Measurements from ENCODE around the gene SPC24.
A peak's percentile ranks its signal among the peaks of the same experiment; 100 is the strongest.

SPC24 gene, protein sequence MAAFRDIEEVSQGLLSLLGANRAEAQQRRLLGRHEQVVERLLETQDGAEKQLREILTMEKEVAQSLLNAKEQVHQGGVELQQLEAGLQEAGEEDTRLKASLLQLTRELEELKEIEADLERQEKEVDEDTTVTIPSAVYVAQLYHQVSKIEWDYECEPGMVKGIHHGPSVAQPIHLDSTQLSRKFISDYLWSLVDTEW

DNA sequence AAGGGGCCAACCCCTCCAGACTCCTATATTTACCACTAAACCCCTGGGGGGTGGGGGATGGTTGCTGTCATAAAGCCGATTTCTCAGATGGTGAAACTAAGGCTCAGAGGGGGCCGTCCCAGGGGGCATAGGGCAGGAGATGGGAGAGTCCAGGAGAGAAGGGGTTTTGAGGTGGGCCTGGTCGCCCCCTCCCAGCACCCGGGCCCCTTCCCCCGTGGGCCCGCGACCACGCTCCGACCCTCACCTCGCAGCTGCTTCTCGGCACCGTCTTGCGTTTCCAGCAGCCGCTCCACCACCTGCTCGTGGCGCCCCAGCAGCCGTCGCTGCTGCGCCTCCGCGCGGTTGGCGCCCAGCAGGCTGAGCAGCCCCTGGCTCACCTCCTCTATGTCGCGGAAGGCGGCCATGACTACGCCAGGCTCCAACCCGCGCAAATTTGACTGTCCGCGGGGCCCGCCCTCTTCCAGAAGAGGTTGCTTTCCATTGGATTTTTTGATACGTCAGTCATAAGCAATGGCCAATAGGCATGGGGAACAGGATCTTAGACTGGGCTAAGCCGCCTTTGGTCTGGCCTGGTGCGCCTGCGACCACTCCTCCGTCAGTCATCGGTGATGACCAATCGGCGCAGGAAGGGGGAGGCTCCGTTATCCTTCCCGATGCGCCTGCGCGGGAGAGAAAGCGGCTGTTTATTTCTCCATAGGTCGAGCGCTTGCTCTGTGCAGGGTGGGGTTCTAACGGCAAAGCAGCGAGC, at the start of gene SPC24:
Gene SPC24 (minus strand): TSS at position 410 of the 748 bp plus-strand sequence. CDS start 6 bp downstream, at position 404.
- peak; percentile 79 to 90 for DNase-seq (ENCODE audit: low read depth in 2 of 2)

DNA sequence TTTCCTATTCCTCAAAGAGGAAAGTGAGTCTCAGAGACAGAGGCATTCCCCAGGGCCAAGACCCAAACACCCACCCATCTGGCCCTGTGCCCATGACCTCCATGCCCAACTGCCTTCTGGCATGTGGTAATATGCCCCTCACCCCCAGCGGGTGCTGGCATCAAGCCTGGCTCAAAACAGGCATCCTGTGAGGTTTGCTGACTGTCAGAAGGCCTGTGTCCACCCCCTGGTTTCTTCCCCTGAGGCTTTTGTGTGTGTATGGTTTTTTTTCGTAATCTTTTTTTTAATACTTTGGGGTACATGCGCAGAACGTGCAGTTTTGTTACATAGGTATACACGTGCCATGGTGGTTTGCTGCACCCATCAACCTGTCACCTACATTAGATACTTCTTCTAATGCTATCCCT, 49.4 kb upstream of the SPC24 start:
- DNase-seq (ENCODE audit: low read depth in 2 of 2), result no peak

DNA sequence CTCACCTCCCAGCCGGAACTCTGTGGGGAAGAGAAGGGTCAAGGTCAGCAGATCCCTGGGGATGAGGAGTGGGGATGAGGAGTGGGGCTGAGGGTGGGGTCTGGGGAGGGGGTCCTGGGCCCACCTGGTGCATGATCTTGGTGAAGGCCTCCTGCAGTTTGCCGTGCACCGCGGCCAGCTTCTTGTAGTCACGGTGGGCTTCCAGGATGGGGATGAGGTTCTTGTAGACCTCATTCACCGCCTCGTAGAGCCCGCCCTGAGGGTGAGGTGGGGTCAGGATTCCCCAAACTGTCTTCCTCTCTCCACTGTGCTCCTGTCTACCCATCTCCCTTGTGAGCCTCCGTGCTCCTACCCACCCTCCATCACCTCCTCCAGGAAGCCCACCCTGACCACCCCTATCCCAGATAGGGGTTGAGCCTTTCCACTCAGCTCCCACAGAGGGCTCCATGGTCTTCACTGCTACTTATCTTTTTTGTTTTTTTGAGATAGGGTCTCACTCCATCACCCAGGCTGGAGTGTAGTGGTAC, 48.6 kb upstream of the SPC24 start:
- DNase-seq (ENCODE audit: low read depth in 2 of 2), result no peak

DNA sequence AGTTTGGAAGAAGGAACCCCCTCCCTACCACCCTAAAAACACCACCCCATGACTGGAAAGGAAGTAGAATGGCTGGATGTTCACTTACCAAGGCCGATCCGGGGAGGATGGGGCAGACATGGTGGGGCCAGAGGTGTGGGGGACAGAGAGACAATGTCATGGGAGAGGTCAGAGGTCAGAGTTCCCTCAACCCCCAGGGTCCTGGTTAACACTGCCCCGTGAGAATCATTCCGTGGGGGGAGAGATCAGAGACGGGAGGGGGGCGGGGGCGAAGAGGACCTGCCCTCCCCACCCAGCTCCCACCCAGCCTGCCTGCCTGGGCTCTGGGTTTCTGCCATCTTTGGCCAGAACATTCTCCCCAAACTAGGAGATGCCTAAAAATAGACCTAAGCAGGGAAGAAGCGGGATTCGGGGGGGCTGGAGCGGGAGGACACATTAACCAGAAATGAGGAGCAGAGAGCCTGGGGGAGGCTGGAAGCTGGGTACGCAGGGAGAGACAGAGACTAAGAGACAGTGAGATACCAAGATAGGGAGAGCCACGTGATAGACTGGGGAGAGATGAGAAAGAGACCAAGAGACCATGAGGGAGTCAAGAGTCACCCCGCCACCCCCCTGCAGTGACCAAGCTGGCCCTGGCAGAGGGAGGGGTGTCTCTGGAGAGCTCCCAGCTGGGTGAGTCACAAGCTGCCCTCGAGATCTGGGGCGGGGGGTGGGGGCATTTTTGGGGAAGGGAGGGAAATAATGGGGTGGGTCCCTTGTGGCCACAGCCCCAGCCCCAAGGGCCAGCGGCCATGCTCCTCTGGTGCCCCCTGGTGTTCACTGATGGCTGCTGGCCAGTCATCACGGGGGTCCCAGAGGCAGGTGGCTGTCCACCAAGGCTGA, 47.9 kb upstream of the SPC24 start:
- DNase-seq (ENCODE audit: low read depth in 2 of 2), result peak in 1 of 2 experiments; percentile 25

DNA sequence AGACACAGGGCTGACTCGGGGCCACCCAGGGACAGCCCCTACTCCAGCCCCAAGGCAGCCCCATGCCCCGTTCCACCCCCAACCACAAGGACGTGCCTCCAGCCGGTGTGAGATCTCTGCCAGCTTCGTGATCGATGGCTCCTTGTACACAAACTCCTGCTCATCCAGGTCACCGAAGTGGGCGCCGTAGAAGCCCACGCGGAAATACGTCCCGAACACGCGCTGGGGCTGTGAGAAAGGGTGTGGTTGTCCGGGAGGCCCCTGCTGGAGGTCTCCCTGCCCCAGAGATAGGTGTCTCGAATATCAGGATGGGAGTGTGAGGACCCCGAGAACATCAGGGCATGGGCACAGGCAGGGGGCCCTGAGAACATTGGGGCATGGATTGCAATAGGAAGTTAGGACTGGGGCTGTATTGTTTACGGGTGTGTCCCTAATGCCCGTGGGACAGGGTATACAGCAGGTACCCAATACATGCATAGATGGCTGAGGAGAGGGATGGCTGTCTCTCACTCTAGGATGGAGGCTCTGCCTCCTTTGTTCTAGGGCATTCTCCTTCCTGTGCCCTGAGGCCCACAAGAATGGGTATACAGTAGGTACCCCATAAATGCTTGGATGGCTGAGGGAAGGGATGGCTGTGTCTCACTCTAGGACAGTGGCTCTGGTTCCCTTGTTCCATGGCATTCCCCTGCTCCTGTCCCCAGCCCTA, 47.1 kb upstream of the SPC24 start:
- no peak for DNase-seq (ENCODE audit: low read depth in 2 of 2)

DNA sequence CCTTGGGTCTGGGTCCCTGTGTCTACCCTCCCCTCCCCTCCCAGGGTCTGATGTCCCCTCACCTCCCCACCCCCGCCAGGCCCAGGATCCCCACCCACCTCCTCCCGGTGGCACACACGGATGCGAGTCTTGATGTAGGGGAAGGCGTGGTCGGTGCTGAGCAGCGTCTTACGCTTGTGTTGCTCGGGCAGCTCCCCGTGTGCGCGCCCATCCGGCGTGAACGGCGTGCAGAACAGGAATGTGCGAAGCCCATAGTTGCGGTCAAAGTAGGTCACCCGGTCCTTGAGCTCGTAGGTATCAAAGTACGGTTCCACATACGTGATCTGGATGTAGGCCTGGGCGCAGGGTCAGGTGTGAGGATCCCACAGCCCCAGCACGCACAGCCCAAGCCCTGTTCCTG, 46.2 kb upstream of the SPC24 start:
- DNase-seq (ENCODE audit: low read depth in 2 of 2), result no peak

DNA sequence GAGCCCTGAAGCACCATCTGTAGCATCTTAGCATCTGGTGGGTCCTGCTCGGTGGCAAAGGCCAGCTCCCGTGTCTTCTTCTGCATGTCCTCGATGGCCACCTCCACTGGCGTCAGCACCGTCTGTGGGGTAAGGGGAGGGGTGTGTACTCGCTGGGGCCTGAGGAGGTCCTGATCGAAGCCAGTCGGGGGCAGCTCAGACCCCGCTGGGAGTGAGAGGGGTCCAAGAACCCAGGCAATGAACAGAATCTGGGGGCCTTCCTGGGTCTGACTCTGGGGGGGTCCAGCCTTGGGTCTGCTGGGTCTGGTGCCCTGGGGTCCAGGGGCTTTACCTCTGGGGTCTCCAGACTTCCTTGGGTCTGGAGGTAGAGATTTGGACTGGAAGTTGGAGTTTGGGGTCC, 45.3 kb upstream of the SPC24 start:
- DNase-seq (ENCODE audit: low read depth in 2 of 2), result no peak

DNA sequence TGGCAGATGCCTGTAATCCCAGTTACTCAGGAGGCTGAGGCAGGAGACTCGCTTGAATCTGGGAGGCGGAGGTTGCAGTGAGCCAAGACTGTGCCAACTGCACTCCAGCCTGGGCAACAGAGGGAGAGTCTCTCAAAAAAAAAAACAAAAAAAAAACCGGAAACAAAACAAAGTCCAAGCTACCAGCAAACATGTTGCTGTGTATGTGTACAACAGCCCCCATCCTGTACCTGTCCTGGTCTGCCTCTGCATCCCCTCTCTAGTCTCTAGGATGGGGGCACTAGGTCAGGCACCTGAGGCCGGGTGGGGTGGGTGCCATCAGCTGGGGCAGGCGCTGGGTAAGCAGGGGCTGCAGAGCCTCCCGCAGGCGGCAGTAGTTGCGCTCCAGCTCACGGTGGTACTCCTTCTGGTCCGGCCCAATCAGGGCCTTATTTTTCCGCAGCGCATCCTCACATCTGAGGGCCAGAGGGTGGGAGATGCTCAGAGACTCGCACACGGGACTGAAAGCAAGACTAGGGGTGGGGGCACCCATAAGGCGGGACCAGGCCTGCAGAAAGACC, 44.5 kb upstream of the SPC24 start:
- DNase-seq (ENCODE audit: low read depth in 2 of 2), result no peak

DNA sequence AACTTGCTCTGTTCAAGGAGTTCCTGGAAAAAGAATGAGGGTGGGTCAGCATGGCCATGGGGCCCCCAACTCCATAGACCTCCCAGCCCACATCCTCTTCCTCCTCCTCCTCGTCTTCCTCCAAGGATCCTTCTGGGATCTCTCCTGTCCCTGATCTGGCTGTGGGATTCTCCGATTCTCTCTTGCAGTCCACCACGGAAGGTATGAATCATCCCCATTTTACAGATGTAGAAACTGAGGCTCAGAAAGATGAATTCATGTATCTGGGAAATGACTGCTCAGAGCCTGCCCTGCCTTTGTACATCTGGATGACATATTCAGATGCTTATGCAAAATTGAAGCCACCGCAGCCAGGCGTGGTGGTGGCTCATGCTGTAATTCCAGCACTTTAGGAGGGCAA, 43.9 kb upstream of the SPC24 start:
- DNase-seq (ENCODE audit: low read depth in 2 of 2), result no peak

DNA sequence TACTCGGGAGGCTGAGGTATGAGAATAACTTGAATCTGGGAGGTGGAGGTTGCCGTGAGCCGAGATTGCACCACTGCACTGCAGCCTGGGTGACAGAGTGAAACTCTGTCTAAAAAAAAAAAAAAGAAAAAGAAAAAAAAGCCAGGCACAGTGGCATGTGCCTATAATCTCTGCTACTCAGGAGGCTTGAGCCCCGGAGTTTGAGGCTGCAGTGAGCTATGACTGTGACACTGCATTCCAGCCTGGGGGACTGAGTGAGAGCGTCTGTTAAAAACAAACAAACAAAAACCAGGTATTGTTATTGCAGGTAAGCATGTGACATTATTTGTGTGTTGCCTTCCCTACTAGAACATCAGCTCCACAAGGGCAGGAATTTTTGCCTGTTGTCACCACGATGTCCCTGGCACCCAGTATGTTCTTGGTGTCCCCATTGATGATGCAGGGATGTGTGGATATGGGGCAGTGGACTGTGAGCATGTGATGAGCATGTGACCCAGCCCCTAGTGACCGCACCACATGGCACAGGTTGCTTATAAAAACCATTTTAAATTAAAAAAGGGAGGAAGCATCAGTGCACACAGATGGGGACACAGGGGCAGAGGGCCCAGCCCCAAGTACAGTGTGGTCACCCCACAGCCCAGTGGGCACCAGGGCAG, 43.3 kb upstream of the SPC24 start:
- no peak for DNase-seq (ENCODE audit: low read depth in 2 of 2)

DNA sequence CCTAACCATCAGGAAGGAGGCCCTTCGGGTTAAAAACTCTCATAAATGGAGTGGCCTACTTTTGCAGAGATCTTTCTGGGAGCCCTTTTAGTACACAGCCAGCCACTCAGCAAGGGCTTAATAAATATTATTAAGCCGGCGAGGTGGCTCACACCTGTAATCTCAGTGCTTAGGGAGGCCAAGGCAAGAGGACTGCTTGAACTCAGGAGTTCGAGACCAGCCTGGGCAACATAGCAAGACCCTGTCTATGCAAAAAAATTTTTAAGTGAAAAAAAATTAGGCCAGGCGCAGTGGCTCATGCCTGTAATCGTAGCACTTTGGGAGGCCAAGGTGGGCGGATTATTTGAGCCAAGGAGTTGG, 42.6 kb upstream of the SPC24 start:
- DNase-seq (ENCODE audit: low read depth in 2 of 2), result no peak

DNA sequence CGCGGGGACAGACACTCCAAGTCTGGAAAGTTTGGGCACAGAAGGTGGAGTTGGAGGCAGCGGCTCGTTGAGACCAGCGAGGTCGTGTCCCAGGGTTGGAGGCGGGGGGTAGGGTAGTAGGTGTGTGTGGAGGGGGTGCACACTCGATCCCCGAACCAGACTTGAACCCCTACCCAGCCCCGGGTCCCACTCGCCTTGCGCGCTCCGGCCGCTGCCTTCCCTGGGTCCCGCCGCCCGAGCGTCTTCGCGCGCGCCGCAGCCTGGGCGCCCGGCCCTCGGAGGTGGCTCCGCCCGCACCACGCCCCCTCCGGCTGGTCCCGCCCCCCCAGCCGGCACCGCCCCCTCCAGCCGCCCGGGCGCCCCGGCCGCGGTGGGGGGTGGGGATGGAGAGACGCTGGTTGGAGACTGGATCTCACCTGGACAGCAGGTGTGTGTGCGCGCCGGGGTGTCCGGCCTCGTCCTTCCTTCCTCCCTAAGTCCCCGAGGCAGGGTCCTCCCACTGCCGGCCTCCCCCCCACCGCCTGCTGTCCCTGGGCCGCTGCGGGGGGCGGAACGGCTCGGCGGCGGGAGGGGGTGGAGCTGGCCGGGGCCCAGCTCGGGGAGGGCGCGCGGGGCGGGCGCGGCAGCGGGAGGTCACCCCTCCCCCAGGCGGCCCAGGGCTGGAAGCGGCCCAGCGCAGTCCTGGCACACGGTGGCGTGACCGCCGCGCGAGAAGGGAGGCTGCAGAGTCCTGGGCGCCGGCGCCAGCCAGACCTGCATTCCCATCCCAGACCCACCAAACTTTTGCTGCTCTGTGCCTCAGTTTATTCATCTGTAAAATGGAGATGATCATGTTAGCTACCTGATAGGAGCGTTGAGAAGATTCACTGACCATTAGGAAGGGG, 42.0 kb upstream of the SPC24 start, which contains the start of gene KANK2:
Gene KANK2 (minus strand): TSS at position 255 of the 884 bp plus-strand sequence. CDS start 3,034 bp downstream, outside the sequence.
- DNase-seq (ENCODE audit: low read depth in 2 of 2), result peak; percentile 55 to 63

DNA sequence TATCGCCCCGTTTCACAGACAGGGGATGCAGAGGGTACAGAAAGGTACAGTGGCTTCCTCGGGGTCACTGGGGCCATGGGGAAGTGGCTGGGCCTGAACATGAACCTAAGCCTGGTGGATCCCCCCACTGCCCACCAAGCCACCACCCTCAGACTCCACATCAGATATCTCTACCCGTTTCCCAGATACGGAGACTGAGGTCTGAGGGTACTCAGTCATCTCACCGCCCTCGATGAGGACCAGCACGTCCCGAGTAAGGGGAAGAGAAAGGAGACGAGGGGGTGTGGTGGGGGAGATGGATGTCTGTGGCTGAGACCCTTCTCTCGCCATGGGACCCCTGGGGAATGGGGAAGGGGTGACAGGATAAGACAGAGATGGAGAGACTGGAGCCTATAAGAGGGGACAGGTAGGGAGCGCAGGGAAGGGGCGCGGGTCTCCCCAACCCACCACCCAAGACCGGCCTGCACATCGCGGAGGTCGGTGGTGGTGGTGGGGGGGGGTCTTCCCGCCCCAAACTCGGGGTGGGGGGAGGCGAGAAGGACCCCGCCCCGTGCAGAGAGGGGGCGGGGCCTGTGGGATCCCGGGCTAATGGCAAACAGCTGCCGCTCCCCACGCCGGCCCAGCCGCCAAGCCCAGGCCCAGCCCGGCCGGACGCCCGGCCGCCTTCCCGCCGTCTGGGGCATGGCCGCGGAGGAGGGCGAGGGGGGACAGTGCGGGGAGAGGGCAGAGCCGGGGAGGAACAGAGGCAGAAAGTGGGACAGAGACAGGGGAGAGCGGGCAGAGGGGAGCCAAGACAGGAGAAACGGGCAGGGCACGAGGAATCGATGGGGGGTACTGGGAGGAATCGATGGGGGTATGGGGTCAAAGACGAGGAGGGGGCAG, 41.1 kb upstream of the SPC24 start:
- DNase-seq (ENCODE audit: low read depth in 2 of 2), result no peak

DNA sequence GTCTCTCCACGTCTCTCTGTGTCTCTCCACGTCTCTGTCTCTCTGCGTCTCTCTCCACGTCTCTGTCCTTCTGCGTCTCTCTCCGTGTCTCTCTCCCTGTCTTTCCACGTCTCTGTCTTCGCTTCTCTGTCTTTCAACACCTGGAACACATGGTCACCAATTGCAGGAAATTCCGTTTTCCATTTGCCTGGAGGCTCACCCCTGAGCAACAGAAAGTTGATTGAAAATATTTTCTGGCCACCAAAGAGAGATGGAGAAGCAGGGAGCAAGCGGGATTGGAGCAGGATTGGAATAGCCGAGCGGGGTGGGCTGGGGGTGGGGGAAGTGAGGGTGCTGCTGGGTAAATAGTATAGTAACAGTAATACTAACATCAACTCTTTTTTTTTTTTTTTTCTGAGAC, 40.1 kb upstream of the SPC24 start:
- DNase-seq (ENCODE audit: low read depth in 2 of 2), result no peak

DNA sequence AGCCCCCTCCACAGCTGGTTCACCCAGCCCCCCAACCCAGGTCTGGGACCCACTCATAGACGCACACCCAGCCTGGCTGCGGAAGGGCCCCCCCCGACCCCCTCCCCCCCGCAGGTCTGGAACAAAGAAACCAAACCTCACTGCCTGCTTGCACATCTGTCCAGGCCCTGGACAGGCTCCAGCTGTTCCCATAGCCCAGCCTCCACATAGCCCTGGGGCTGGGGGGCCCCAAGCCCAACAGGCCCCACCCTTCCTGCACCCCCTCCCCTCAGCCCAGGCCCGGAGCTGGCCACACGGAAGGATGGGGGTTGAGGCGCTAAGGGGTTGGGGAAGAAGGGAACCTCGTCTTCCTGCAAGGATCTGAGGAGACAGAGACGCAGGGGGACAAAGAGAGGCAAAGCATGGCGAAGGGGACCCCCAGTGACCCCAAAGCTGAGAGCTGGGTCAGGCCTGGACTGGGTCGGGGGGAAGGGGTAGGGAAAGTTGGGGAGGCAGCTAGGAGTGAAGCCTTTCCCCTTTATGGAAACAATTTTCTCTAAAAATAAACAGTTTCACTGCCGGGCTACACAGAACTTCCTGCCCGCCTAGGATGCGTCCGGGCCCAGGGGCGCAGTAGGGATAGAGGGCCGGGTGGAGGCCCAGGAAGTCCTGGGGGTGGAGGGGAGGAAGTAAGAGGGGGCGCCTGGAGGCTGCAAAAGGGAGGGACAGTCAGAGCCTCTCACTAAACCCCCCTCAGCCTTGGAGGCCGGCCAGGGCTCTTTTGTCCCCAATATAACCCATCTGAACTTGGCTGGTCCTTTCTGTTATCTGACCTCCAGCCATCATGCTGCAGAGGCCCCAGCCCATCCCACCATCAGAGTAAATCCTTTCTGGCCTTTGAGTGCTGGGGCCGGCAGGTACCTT, 39.3 kb upstream of the SPC24 start:
- no peak for DNase-seq (ENCODE audit: low read depth in 2 of 2)

DNA sequence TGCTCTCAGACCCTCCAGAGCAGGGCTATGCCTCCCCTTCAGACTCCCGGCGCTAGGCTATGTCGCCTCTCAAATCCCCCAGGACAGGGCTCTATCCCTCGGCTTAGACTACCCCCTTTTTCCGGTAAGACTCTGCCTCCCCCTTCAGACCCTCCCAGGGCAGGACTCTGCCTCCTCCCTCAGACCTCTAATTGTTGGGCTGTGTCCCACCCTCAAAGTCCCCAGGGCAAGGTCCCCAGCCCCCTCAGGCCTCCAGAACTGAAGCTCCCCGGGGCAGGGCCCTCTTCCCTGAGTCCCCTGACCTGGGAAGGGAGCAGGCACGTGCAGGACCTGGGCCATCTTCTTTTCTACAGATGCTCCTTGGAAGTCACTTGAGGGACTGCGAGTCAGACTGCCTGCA, 38.6 kb upstream of the SPC24 start:
- no peak for DNase-seq (ENCODE audit: low read depth in 2 of 2)
